ENCODE measurements around the gene FBXO9.

The FBXO9 gene

GRCh38 chr6:53100561-53100960 lies 35.4 kb downstream of the FBXO9 start:
- peaks cover 30% of the 10 kb centered on the region for H3K36me3 ChIP-seq (ENCODE audit: low read length)
- no peak overlapping the region for H3K9ac ChIP-seq (ENCODE audit: low read length)
- no peaks in the 10 kb centered on the region for H3K9me2 ChIP-seq (replicated peaks; ENCODE audit: insufficient read depth, low read length)
- H3K27ac ChIP-seq (ENCODE audit: low read depth, low read length), result no peak overlapping the region
- H3K4me2 ChIP-seq (ENCODE audit: low read depth, low read length, poor library complexity, severe bottlenecking), result no peak overlapping the region
- H2AFZ ChIP-seq (ENCODE audit: low read depth, low read length, severe bottlenecking), result no peak overlapping the region
- H3K9me3 ChIP-seq (ENCODE audit: insufficient read depth, low read length), result no peaks in the 10 kb centered on the region
- H3F3A ChIP-seq (ENCODE audit: insufficient read depth), result no peaks in the 10 kb centered on the region; the same call in 1 of the 2 replicates
- H3K27me3 ChIP-seq (ENCODE audit: low read length), result no peaks in the 10 kb centered on the region
- no peaks in the 10 kb centered on the region for H3K79me2 ChIP-seq (ENCODE audit: insufficient read depth, low read length)
- H4K20me1 ChIP-seq (ENCODE audit: low read depth, low read length), result no peaks in the 10 kb centered on the region
- TF ChIP-seq CTCF (IDR thresholded peaks at IDR 0.05; ENCODE audit: insufficient read depth, low read length, poor library complexity, severe bottlenecking), result no peak
- no peak for TF ChIP-seq EZH2phosphoT487 (conservative IDR thresholded peaks at IDR 0.05; ENCODE audit: low read length)
- H3K4me3 ChIP-seq (ENCODE audit: insufficient read depth, low read length, poor library complexity, severe bottlenecking), result no peak overlapping the region

GRCh38 chr6:53101006-53101405 lies 35.8 kb downstream of the FBXO9 start:
- Histone ChIP-seq H3K27me3 (ENCODE audit: low read length) (no peaks in the 10 kb centered on the region), H3K27ac (ENCODE audit: low read depth, low read length) (no peak overlapping the region), H4K20me1 (ENCODE audit: low read depth, low read length) (no peaks in the 10 kb centered on the region), H2AFZ (ENCODE audit: low read depth, low read length, severe bottlenecking) (no peak overlapping the region), H3K9me3 (ENCODE audit: insufficient read depth, low read length) (no peaks in the 10 kb centered on the region), H3K9ac (ENCODE audit: low read length) (no peak overlapping the region), H3K9me2 (replicated peaks; ENCODE audit: insufficient read depth, low read length) (no peaks in the 10 kb centered on the region), H3F3A (ENCODE audit: insufficient read depth) (no peaks in the 10 kb centered on the region; the same call in 1 of the 2 replicates), H3K79me2 (ENCODE audit: insufficient read depth, low read length) (no peaks in the 10 kb centered on the region), H3K36me3 (ENCODE audit: low read length) (peaks cover 25% of the 10 kb centered on the region; the same call in 1 of the 2 replicates), H3K4me3 (ENCODE audit: insufficient read depth, low read length, poor library complexity, severe bottlenecking) (no peak overlapping the region), H3K4me2 (ENCODE audit: low read depth, low read length, poor library complexity, severe bottlenecking) (no peak overlapping the region)
- no peak for TF ChIP-seq EZH2phosphoT487 (conservative IDR thresholded peaks at IDR 0.05; ENCODE audit: low read length)
- no peak for TF ChIP-seq CTCF (IDR thresholded peaks at IDR 0.05; ENCODE audit: insufficient read depth, low read length, poor library complexity, severe bottlenecking)

DNA sequence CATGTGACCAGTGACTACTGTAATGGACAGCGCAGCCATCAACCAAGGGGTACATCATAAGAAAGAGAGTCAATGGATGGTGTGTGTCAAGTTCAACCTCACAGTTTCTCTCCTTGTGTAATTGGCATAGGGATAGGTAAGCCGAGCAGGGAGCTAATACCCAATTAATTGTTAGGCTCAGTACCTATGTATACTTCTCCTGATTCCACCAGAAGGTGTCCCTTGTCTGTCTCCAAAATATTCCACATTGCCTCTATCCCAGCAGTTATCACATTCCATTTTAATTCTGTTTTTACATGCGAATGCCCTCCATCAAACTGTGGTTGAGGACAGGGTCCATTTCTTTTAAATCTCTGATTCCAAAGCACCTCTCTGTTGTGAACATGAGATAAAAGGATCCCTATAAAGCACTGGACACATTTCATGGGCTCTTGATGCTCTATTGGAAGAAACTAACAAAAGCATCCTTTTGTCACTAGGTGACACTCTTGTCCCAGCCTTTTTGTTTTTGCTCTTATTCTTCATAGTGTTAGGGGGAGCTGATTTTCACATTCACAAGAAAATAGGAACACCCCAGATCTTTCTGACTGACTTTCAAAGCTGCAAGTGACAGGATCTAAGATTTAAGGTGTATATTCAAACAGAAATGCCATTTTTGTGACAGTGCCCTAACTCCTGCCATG lies 38.9 kb downstream of the FBXO9 start:
- Histone ChIP-seq H2AFZ (ENCODE audit: low read depth, low read length, severe bottlenecking) (no peak overlapping the region), H3F3A (ENCODE audit: insufficient read depth) (no peaks in the 10 kb centered on the region; the same call in 1 of the 2 replicates), H3K9me2 (replicated peaks; ENCODE audit: insufficient read depth, low read length) (no peaks in the 10 kb centered on the region), H3K27ac (ENCODE audit: low read depth, low read length) (no peak overlapping the region), H3K79me2 (ENCODE audit: insufficient read depth, low read length) (no peaks in the 10 kb centered on the region), H3K4me3 (ENCODE audit: insufficient read depth, low read length, poor library complexity, severe bottlenecking) (no peak overlapping the region), H3K9me3 (ENCODE audit: insufficient read depth, low read length) (no peaks in the 10 kb centered on the region), H3K27me3 (ENCODE audit: low read length) (no peaks in the 10 kb centered on the region), H3K9ac (ENCODE audit: low read length) (no peak overlapping the region), H3K36me3 (ENCODE audit: low read length) (no peaks in the 10 kb centered on the region), H3K4me2 (ENCODE audit: low read depth, low read length, poor library complexity, severe bottlenecking) (no peak overlapping the region), H4K20me1 (ENCODE audit: low read depth, low read length) (no peaks in the 10 kb centered on the region)
- TF ChIP-seq EZH2phosphoT487 (conservative IDR thresholded peaks at IDR 0.05; ENCODE audit: low read length) (no peak), CTCF (IDR thresholded peaks at IDR 0.05; ENCODE audit: insufficient read depth, low read length, poor library complexity, severe bottlenecking) (no peak)
